Measurements from ENCODE around the gene LRRK2.

GRCh38 chr12:40223646-40224045 lies 1.2 kb upstream of the LRRK2 start:
- TF ChIP-seq GATA2 (IDR thresholded peaks at IDR 0.05; ENCODE audit: low read depth, low read length) (no peak), GATA3 (IDR thresholded peaks at IDR 0.05; ENCODE audit: low read depth, low read length) (no peak)

Measured in SH-SY5Y (cell line).